GM12878 (cell line): ENCODE results near the gene APOL4. TPM values are rescaled to one million over a fixed set of nuclear protein-coding genes. Genes with fewer than 3 reads are reported as not detected.

Source experiments
- ATAC-seq: fragments of 200-7000 bp; cut with Tn5 transposase; 3 replicates; pipeline ENCODE4 v1.9.1; 2020; ENCODE audit warnings: mild to moderate bottlenecking, moderate library complexity
- BruUV-seq: library from RNA; stranded (reverse); fragments of 400-500 nt; replicated peaks from 2 replicates; lab custom pipeline; 2021; lab: Mats Ljungman, UMichigan
- CTCF ChIA-PET: fragments of 300-600 bp; sonication (Branson Sonifier 250); formaldehyde crosslinking; extraction: SDS; loops from one replicate; lab custom pipeline; 2021; ENCODE audit warnings: inconsistent platforms; lab: Yijun Ruan, JAX
- POLR2A ChIA-PET: fragments of 350-600 bp; formaldehyde crosslinking; extraction: SDS; loops from one replicate; lab custom pipeline; 2021; ENCODE audit warnings: inconsistent platforms; lab: Charles Lee
- RAD21 ChIA-PET: fragments of 300-600 bp; sonication (Branson Sonifier 250); formaldehyde crosslinking; loops from one replicate; lab custom pipeline; 2023; ENCODE audit warnings: antibody characterized with exemption; ENCODE audit not compliant: unreplicated experiment; lab: Charles Lee
- SMC1A ChIA-PET: fragments of 300-600 bp; sonication (Branson Sonifier 250); formaldehyde crosslinking; loops from one replicate; lab custom pipeline; 2023; ENCODE audit not compliant: unreplicated experiment, uncharacterized antibody; lab: Charles Lee
- DNase-seq: peaks from one replicate; pipeline ENCODE4 v3.0.0-alpha.2; 2011; ENCODE audit warnings: low read depth, low spot score
- FAIRE-seq: peaks from 3 replicates; lab custom pipeline; 2011; peaks lifted over from hg19 to GRCh38; lab: Jason Lieb, UNC
- H2AFZ ChIP-seq: 2 replicates; pipeline ENCODE4 v1.6.0; 2011; ENCODE audit warnings: low read depth, low read length, control low read depth; ENCODE audit not compliant: control insufficient read depth
- H3K27ac ChIP-seq: 2 replicates; pipeline ENCODE4 v1.5.1; 2011; ENCODE audit warnings: control low read depth; ENCODE audit not compliant: control insufficient read depth, insufficient read depth
- H3K27me3 ChIP-seq, 2 experiments: replicated peaks in 1 of 2; 2 replicates each; pipeline versions ENCODE4 v1.6.0 to v1.6.1; 2011; ENCODE audit warnings: low read length in 1 of 2; ENCODE audit not compliant: control insufficient read depth in 2 of 2, insufficient read depth in 2 of 2
- H3K36me3 ChIP-seq, 2 experiments: 2 replicates each; pipeline ENCODE4 v1.5.1; 2011; ENCODE audit warnings: low read length in 1 of 2; ENCODE audit not compliant: control insufficient read depth in 2 of 2, insufficient read depth in 2 of 2
- H3K4me1 ChIP-seq: 2 replicates; pipeline ENCODE4 v1.6.1; 2011; ENCODE audit warnings: mild to moderate bottlenecking, low read length, moderate library complexity, mixed read lengths; ENCODE audit not compliant: control insufficient read depth, insufficient read depth
- H3K4me2 ChIP-seq: 2 replicates; pipeline ENCODE4 v1.6.0; 2011; ENCODE audit warnings: control low read depth; ENCODE audit not compliant: control insufficient read depth, insufficient read depth
- H3K4me3 ChIP-seq: fragments of 200-600 bp; sonication (generic); 2 replicates; pipeline ENCODE4 v1.5.1; 2016
- H3K79me2 ChIP-seq: 2 replicates; pipeline ENCODE4 v1.6.0; 2011; ENCODE audit warnings: low read length; ENCODE audit not compliant: control insufficient read depth, insufficient read depth
- H3K9ac ChIP-seq: 2 replicates; pipeline ENCODE4 v1.8.0; 2011; ENCODE audit warnings: low read length, control low read depth, mixed read lengths; ENCODE audit not compliant: control insufficient read depth, insufficient read depth
- H3K9me3 ChIP-seq: replicated peaks from 3 replicates; pipeline ENCODE4 v1.5.1; 2011; ENCODE audit warnings: mild to moderate bottlenecking, low read length; ENCODE audit not compliant: control insufficient read depth, insufficient read depth
- H4K20me1 ChIP-seq: 2 replicates; pipeline ENCODE4 v1.6.0; 2011; ENCODE audit not compliant: control insufficient read depth, insufficient read depth
- CHD2 ChIP-seq: IDR thresholded peaks from 2 replicates; pipeline ENCODE4 v1.6.1; 2011; ENCODE audit warnings: low read depth, low read length, improper control_type of control experiment, borderline replicate concordance
- CREM ChIP-seq: IDR thresholded peaks from 2 replicates; pipeline ENCODE4 v1.6.1; 2014; ENCODE audit warnings: antibody characterized with exemption, low read depth
- HCFC1 ChIP-seq: fragments of 150-350 bp; IDR thresholded peaks from 2 replicates; pipeline ENCODE4 v1.6.1; 2014; ENCODE audit warnings: low read length
- JUNB ChIP-seq: IDR thresholded peaks from 2 replicates; pipeline ENCODE4 v1.6.1; 2016; ENCODE audit warnings: antibody characterized with exemption, mild to moderate bottlenecking
- MXI1 ChIP-seq: fragments of 150-350 bp; IDR thresholded peaks from 2 replicates; pipeline ENCODE4 v1.6.1; 2011; ENCODE audit warnings: low read depth, mild to moderate bottlenecking, inconsistent platforms, low read length, improper control_type of control experiment
- NFXL1 ChIP-seq: fragments of 450-650 bp; IDR thresholded peaks from 2 replicates; pipeline ENCODE4 v1.6.1; 2017; ENCODE audit warnings: antibody characterized with exemption, mild to moderate bottlenecking, borderline replicate concordance
- NFYB ChIP-seq: IDR thresholded peaks from 2 replicates; pipeline ENCODE4 v1.6.1; 2011; ENCODE audit warnings: low read depth, mild to moderate bottlenecking, low read length, improper control_type of control experiment, moderate library complexity; ENCODE audit not compliant: insufficient read depth
- POLR2A ChIP-seq: IDR thresholded peaks from 2 replicates; pipeline ENCODE4 v1.6.1; 2011; ENCODE audit warnings: low read depth, mild to moderate bottlenecking, low read length
- RAD51 ChIP-seq: fragments of 450-650 bp; IDR thresholded peaks from 2 replicates; pipeline ENCODE4 v1.6.1; 2016; ENCODE audit warnings: moderate library complexity, mild to moderate bottlenecking, inconsistent platforms
- SMAD1 ChIP-seq: fragments of 450-650 bp; IDR thresholded peaks from 2 replicates; pipeline ENCODE4 v1.6.1; 2018; ENCODE audit warnings: mild to moderate bottlenecking, low read depth; ENCODE audit not compliant: partially characterized antibody
- SRF ChIP-seq, 2 experiments: IDR thresholded peaks; 2 replicates each; pipeline ENCODE4 v1.6.1; 2011; ENCODE audit warnings: low read depth in 2 of 2, low read length in 2 of 2, mild to moderate bottlenecking in 1 of 2, moderate library complexity in 1 of 2
- SUPT20H ChIP-seq: IDR thresholded peaks from 2 replicates; pipeline ENCODE4 v1.6.1; 2011; ENCODE audit warnings: low read depth, mild to moderate bottlenecking, low read length, moderate library complexity, borderline replicate concordance; ENCODE audit not compliant: control insufficient read depth
- ZNF207 ChIP-seq: fragments of 450-650 bp; IDR thresholded peaks from 2 replicates; pipeline ENCODE4 v1.6.1; 2014; ENCODE audit warnings: antibody characterized with exemption, mild to moderate bottlenecking, borderline replicate concordance
- ZNF274 ChIP-seq: IDR thresholded peaks from one replicate; pipeline ENCODE4 v1.8.0; 2011; ENCODE audit not compliant: insufficient read length, insufficient read depth
- WGBS: methylation state at CpG from one replicate; pipeline ENCODE4 v1.1.6; 2016; ENCODE audit warnings: low lambda C conversion rate; ENCODE audit not compliant: insufficient replicate concordance, insufficient coverage; ENCODE audit errors: missing lambda C conversion rate; 5-methylcytosine and 5-hydroxymethylcytosine counted together
- in situ Hi-C: fragments of 300-500 bp; cut with MboI; formaldehyde crosslinking; loops from 9 replicates; pipeline ENCODE4 v1.14.3; 2018; ENCODE audit warnings: mixed read lengths
- intact Hi-C: fragments of 100-400 bp; cut with micrococcal nuclease; formaldehyde crosslinking; loops from one replicate; pipeline ENCODE4 v1.14.2; 2022; ENCODE audit not compliant: unreplicated experiment
- polyA plus RNA-seq, 11 experiments: library from polyadenylated mRNA; depleted of rRNA in 4 of 11; unstranded in 6 of 11; stranded (reverse) in 5 of 11; fragments of >200 nt; fragmentation: Nextera tagmentation in 4 of 11; fragmentation: Illumina TruSeq in 1 of 11; extraction: Ambion mirVana in 4 of 11; extraction: Trizol in 1 of 11; gene quantifications; 1 replicate in 1 of 11; 2 replicates in 10 of 11; pipeline versions ENCODE4 v1.2.1 to v1.2.3, GENCODE V29; 2011 to 2016; ENCODE audit warnings: inconsistent platforms in 2 of 11, missing spikeins in 2 of 11, low read depth in 1 of 11
- total RNA-seq, 4 experiments: library from RNA; depleted of rRNA in 3 of 4; stranded (reverse); fragments of >200 nt in 3 of 4; fragmentation: Illumina TruSeq in 1 of 4; extraction: Trizol in 1 of 4; gene quantifications; 2 replicates each; pipeline versions ENCODE4 v1.2.1 to v1.2.3, GENCODE V29; 2013 to 2021
- TF ChIP-seq, protein P1 (sequence below): IDR thresholded peaks from 2 replicates; pipeline ENCODE4 v1.6.1; 2012; ENCODE audit warnings: low read depth, low read length, improper control_type of control experiment

Gene APOL4
- total and polyA plus RNA-seq, 10 of the 15 experiments (the other 5 are each of a cell fraction or from before 2014, with no cell fraction given), result 0.03 to 0.24 (median 0.19) TPM; not detected in 7

DNA sequence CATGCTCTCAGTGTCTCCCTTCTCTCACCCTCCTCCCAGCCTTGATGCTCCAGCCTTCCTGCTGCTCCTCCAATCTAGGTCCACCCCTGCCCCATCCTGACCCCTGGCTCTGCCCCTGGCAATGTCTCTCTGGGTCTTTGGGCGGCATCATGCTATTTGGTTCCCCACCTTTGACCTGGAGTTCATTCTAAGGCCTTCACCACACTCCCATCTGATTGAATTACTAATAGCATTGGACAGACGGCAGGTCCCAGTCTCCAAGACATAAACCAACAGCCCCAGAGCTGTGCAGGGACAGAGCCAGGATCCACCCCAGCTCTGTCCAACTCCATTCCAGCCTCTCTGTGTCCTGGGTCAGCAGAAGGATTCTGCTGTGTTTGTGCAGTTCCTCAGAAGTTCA, 7.2 kb downstream of the APOL4 start:
- 50% methylated on average over 2 of the region's 2 CpGs for WGBS
- ChIA-PET SMC1A (interaction anchor here (0.6 to 6.4 kb wide), 15 partner anchors 20 to 138 kb away, joined by 3 to 36 read pairs (median 5); partner anchors contain the start of gene APOL2), POLR2A (no interaction called here), CTCF (interaction anchor here (0.7 to 6.7 kb wide), 26 partner anchors 10 to 292 kb away, joined by 3 to 94 read pairs (median 6); partner anchors contain the start of genes APOL2 and APOL3), RAD21 (interaction anchor here (0.8 to 2.7 kb wide), 17 partner anchors 16 to 276 kb away, joined by 3 to 19 read pairs (median 5); partner anchors contain the start of genes APOL2 and APOL3)
- ATAC-seq, result no peak
- H3K79me2 ChIP-seq, result no peaks in the 10 kb centered on the region
- no peak overlapping the region for H3K9ac ChIP-seq
- no peak overlapping the region for H3K27ac ChIP-seq
- H4K20me1 ChIP-seq, result no peaks in the 10 kb centered on the region
- intact Hi-C loops (loop anchor here (10.0 kb wide), 1 partner anchor 290 kb away; the partner anchor contains the start of gene TXN2), in situ Hi-C loops (loop anchor here (5.0 kb wide), 1 partner anchor 78 kb away; no protein-coding TSS in a partner anchor)
- no peaks in the 10 kb centered on the region for H3K36me3 ChIP-seq
- no peak overlapping the region for H2AFZ ChIP-seq
- no peaks in the 10 kb centered on the region; a peak in 1 of 4 replicates for H3K27me3 ChIP-seq
- H3K4me1 ChIP-seq, result peaks cover 12% of the 10 kb centered on the region
- no peak for DNase-seq
- FAIRE-seq, result no peak
- H3K4me2 ChIP-seq, result no peak overlapping the region
- no peaks in the 10 kb centered on the region for H3K9me3 ChIP-seq
- H3K4me3 ChIP-seq, result no peak overlapping the region
- no TSS peak for BruUV-seq
- TF ChIP-seq SRF (IDR thresholded peaks at IDR 0.05; ENCODE audit: low read depth in 2 of 2, low read length in 2 of 2) (no peak), JUNB (no peak)

- Histone ChIP-seq H3K9ac (no peak overlapping the region), H4K20me1 (no peaks in the 10 kb centered on the region), H3K27ac (no peak overlapping the region), H3K4me2 (no peak overlapping the region), H3K9me3 (no peaks in the 10 kb centered on the region), H3K36me3 (no peaks in the 10 kb centered on the region), H3K4me1 (peaks cover 12% of the 10 kb centered on the region), H2AFZ (no peak overlapping the region), H3K4me3 (no peak overlapping the region), H3K79me2 (no peaks in the 10 kb centered on the region), H3K27me3 (no peaks in the 10 kb centered on the region; a peak in 1 of 4 replicates)
- FAIRE-seq (no peak), ATAC-seq (no peak), DNase-seq (no peak)
- in situ Hi-C loops (loop anchor here (5.0 kb wide), 1 partner anchor 79 kb away; no protein-coding TSS in a partner anchor), intact Hi-C loops (loop anchor here (10.0 kb wide), 1 partner anchor 291 kb away; the partner anchor contains the start of gene TXN2)
- ChIA-PET POLR2A (no interaction called here), SMC1A (interaction anchor here (6.4 kb wide), 1 partner anchor 45 kb away, joined by 36 read pairs; the partner anchor contains the start of gene APOL2), RAD21 (no interaction called here), CTCF (interaction anchor here (0.7 to 6.7 kb wide), 7 partner anchors 29 to 293 kb away, joined by 3 to 94 read pairs (median 4); partner anchors contain the start of gene APOL2)
- no TSS peak for BruUV-seq
- 15% methylated on average over 3 of the region's 3 CpGs for WGBS
- no peak for TF ChIP-seq CREM
- no peak for TF ChIP-seq MXI1
- TF ChIP-seq NFXL1, result no peak
- TF ChIP-seq, protein P1, sequence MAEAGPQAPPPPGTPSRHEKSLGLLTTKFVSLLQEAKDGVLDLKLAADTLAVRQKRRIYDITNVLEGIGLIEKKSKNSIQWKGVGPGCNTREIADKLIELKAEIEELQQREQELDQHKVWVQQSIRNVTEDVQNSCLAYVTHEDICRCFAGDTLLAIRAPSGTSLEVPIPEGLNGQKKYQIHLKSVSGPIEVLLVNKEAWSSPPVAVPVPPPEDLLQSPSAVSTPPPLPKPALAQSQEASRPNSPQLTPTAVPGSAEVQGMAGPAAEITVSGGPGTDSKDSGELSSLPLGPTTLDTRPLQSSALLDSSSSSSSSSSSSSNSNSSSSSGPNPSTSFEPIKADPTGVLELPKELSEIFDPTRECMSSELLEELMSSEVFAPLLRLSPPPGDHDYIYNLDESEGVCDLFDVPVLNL, result no peak
- no peak for TF ChIP-seq SUPT20H
- no peak for TF ChIP-seq HCFC1
- TF ChIP-seq ZNF274, result no peak
- TF ChIP-seq POLR2A, result no peak
- no peak for TF ChIP-seq SMAD1
- no peak for TF ChIP-seq ZNF207
- TF ChIP-seq NFYB, result no peak
- TF ChIP-seq CHD2, result no peak
- TF ChIP-seq RAD51, result no peak
Measured at GRCh38 chr22:36193577-36193976, 8.0 kb downstream of the APOL4 start.
